Measurements from ENCODE around the gene CHRDL1.
"Not testable (repeated sequence)": the region's sequence is repeated elsewhere in the genome, so short reads cannot be mapped to it uniquely, and the experiment has no call there.

CHRDL1 gene, protein sequence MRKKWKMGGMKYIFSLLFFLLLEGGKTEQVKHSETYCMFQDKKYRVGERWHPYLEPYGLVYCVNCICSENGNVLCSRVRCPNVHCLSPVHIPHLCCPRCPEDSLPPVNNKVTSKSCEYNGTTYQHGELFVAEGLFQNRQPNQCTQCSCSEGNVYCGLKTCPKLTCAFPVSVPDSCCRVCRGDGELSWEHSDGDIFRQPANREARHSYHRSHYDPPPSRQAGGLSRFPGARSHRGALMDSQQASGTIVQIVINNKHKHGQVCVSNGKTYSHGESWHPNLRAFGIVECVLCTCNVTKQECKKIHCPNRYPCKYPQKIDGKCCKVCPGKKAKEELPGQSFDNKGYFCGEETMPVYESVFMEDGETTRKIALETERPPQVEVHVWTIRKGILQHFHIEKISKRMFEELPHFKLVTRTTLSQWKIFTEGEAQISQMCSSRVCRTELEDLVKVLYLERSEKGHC

DNA sequence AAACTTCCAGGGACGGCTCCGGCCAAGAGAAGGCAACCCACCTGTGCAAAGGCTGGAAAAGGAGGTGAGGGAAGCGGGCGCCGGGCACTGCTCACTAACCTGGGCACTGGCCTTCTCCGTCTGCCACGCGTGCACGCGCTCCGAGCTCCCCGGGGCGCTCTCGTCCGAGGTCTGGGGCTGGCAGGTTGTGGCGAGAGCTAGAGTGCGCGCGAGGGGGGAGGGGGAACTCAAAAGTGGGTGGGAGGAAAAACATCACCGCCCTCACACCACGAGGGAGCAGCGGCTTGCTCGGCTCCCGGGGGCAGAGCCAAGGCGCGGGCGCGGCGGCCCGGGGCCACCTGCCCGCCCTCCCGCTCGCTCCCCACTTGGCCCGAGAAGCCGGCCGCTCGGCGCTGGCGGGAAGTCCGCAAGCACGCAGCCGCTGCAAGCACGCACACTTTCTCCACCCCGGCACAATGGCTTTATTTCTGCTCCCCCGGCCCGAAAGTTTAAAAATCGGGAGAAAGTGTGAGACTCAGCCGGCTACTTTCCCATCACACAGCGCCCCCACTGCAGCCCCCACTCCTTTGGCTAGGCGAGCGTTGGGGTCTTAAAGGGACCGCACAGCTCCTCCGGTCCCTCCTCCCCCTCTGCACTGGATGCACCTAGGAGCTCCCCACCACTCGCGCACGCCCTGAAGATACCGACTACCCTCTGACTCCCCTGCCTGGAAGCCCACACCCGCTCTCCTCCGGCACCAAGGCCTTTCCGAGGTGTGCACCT is at the start of gene CHRDL1:
CHRDL1 (minus strand) TSS at position 173 of the 762 bp plus-strand sequence. CDS start 3,636 bp downstream, outside the sequence.
- no peak for DNase-seq (ENCODE audit: low spot score)

DNA sequence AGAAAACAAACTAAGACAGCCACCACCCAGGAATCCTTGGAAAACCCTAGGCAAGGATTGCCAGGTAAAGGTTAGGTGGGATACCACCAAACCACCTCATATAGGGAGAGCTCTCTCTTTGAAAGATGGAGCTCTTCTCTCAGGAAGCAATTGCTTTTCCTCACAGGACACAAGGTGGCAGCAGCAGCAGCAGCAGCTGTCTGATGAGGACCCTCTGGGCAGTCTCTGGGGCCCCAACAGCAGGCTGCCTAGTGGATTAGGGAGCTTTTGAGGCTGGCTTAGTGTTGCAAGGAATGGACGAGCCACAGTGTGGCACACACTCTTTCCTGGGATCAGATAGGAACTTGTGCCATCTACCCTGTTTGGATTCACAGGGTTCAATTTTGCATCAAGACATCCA is 41.4 kb upstream of the CHRDL1 start:
- DNase-seq (ENCODE audit: low spot score) = no peak

DNA sequence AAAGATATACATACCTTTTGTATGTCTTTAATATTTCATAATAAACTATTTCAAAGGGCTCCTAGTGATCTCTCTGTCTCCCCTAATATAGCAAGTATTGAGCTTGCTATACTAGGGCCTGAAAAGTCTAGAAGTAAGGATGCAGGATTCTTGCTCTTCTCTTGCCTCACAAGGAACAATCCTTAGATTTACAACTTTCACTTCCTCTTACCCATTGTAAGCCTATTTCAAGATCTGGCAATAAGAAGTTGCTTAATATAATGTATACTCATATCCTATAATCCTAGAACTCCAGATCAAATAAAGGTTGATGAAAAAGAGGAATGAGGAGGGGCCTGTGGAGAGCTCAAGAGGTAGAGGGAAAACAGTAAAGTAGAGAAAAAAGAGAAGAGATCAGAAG is 40.8 kb upstream of the CHRDL1 start:
- no peak for DNase-seq (ENCODE audit: low spot score)

DNA sequence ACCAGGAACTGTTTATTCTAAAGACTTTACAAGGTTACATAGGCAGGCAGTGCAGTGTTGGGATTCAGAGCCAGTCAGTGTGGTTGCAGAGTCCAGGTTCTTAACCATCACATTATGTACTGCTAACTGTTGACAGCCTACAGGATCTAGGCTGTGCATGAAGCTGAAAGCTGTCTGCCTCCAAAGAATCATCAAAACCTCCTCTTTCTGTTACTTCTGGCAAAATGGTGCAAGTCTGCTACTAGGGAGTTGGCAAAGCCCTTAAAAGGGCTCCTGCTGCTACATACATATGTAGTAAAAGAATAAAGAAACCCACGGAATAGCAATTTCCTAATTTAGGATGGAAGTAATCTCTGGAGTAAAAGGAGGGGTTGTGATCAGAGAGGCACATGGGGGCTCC is 40.4 kb upstream of the CHRDL1 start:
- DNase-seq (ENCODE audit: low spot score) = no peak

DNA sequence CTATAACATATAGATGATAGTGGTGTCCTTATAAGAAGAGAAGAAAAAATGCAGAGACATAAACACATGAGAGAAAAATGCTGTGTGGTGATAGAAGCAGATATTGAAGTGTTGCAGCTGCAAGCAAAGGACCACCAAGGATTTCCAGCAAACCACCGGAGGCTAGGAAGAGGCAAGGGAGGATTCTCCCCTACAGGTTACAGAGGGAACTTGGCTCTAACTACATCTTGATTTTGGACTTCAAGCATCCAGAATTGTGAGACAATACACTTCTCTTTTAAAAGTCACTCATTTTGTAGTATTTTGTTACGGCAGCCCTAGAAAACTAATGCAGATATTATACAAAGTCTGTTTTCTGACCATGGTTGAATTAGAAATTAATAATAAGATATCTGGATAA is 30.4 kb upstream of the CHRDL1 start:
- DNase-seq (ENCODE audit: low spot score) = no peak

DNA sequence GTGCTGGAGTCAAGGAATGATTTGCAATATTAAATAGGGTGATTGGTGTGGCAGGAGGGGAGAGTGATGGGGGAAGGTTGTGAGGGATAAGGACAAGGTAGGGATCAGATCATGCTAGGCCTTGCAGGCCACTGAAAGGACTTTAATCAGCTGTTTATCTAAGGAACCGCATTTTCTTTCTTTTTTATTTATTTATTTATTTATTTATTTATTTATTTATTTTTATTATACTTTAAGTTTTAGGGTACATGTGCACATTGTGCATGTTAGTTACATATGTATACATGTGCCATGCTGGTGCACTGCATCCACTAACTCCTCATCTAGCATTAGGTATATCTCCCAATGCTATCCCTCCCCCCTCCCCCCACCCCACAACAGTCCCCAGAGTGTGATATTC is 20.9 kb upstream of the CHRDL1 start:
- not testable (repeated sequence) for DNase-seq (ENCODE audit: low spot score)

DNA sequence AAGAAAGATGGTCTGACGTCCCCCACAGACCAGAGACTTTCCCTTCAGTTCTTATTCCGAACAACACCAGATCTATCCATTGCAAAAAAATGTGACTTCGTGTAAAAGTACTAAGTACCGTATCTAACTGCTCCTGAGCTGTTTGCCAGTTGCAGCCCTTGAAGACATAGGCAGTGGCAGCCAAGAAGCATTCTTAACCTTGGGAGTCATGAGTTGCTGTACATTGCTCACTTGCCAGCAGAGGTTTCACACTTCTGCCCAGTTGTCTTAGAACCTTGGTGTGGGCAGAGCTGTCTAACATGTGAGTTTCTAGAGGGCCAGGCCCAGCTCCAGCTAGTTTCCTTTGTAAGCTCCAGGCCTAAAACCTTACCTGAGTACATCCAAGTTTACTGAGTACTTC is 10.5 kb upstream of the CHRDL1 start:
- DNase-seq (ENCODE audit: low spot score) = no peak

DNA sequence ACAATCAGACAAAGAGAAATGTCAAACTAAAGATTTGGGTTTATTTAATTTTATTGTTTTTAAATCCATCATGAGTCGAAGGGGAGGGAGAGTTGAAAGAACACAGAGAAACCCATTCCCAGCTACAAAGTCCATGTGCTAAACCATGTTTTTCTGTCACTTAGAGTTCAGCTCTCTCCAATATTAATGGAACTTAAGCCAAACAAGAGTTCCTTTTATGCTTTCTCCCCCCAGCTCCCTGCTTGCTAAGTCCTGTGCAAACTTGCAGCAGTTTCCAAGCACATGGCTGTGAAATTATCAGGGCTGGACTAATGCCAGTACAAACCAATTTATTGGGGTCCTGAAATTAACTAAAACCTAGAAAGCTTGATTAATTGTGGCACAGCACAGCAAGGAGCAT is 9.7 kb upstream of the CHRDL1 start:
- no peak for DNase-seq (ENCODE audit: low spot score)

DNA sequence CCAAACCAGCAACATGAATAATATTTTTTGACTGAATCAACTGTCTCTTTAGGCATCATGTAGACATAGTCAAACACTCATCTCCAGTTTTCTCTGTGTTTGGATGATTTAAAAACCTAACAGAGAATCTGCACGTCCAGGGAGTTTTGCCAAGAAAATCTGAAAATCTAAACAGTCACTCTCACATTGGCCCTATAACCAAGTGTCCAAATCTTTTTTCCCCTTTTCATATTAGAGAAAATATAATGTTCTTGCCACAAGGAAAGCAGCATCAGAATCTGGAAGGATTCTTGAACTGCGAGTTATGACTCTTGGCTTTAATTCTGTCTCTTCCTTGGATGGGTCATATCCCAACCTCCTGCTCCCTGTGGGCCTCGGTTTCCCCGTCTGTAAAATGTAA is 8.8 kb upstream of the CHRDL1 start:
- DNase-seq (ENCODE audit: low spot score) = no peak

DNA sequence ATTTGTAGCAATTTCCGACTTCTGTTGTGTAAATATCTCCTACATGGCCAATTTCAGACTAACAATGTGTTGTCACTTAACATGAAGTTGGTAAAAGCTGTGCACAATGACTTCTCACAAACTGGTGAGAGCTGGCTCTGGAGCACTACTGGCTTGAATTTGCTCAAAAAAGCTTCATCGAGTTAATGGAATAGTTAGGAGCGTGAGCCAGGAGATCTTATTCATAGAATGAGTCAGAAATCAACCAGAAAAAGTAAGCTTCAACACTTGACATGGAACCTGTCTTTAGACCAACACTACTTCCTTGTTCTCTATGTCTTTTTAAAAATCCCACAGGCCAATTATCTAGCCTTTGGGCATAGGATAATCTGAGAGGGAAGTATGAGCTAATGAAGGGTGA is 7.9 kb upstream of the CHRDL1 start:
- DNase-seq (ENCODE audit: low spot score) = no peak

DNA sequence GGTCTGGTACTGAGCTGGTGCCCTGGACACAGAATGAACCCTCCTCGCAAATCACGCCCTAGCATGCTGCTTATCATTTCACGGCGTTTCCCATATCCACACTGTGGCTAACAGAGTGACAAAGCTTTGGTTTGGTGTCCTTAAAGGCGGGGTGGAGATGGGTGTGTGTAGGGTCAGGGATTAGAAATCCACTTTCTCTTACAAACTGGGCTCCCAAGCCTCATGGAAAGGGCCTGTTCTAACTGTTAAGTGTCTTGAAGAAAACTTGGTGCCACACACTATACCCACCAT is 735 bp upstream of the CHRDL1 start:
- DNase-seq (ENCODE audit: low spot score) = no peak

DNA sequence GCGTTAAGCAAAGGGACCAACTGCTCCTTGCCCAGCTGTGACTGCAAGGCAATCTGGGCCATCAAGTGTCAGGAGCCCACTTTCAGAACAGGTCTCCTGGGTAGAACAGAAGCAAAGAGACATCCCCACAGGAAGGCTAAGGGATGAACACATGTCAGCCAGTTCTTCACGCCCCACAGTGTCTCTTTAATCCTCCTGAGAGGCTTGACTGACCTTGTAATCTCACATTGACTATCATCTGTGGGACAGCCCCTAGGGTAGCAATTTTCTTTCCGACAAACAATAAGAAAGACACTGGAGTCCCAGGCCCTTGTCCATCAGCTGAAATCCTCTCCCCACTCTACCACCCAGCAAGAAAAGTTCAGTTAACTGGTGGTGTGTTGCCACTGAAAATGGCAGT is 1.0 kb downstream of the CHRDL1 start:
- no peak for DNase-seq (ENCODE audit: low spot score)

DNA sequence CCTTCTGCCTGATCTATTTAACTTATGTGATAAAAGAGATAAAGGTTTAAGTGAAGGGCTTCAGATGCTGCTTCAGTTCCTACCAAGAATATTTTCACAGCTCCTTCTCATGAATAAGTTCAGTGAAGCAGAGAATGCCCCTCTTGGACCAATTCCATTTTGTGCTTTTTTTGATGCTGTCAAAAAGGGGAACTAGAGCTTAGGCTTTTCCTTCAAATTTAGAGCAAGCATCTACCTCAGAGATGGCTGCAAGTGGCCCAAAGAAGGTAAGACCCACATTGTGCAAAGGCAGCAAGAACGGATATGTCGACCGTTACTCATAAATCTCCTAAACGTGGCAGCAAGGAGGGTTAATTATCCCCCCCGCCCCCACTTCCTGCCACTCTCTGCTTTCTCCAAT is 4.5 kb downstream of the CHRDL1 start:
- no peak for DNase-seq (ENCODE audit: low spot score)

DNA sequence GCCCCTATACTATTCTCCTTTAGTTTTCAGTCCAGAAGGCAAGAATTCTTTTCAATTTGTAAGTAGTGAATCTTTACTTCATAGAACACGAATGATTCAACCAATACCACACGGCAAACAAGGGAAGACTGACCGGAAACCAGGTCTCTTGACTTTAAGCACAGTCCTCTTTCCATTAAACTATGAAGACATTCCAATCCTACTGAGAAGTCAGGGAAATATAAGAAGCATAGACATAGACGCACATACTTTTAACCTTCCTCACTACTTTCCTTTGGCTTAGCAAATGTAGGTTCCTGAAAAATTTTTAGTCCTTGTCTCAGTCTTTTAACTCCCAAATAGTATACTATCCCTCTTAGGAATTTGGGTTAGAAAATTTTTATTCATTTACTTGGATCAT is 9.1 kb downstream of the CHRDL1 start:
- DNase-seq (ENCODE audit: low spot score) = no peak

DNA sequence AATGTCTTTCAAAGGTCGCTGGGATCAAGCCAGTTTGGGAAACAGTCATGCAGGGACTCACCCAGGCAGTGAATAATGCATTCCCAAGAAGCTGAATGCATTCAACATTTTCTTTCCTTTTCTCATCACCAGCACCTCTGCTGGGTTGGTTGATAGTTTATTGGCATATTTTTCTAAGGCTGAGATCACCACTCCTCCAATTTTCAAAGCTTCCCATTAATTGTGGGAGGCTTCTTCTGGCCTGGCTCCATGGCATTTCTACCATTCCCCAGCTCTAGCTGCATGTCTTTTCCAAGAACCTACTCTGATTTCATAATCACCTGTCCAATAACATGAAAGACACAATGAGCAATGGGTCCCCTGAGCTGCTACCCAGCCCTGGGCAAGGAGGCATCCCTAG is 35.8 kb downstream of the CHRDL1 start:
- DNase-seq (ENCODE audit: low spot score) = no peak

DNA sequence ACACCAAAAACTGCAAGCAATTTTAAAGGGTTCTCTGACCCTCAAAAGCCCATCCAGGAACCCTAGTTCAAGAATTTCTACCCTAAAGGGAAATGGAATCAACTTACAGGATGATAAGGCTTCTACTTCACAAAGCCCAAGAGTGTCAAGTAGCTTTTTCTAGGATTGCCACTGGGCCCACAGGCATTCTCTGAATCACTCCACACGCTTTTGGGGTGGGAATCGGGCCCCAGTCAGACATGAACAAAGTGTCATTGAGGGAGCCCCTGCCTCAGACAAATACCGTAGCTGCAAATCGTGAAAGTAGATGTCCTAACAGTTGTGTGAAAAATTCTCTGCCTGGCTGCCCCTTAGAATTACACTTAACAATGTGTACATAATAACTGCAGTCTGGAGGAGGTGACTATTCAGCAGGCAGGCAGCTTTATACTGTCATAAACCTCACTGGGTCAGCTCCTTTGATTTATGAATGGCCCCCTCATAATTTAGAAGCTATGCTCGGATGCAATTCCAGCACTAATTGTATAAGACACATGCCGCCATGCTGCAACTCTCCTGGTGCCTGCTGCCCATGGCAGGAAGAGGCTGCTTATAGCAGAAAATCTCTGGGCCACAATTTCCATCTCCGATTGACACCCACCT is 36.7 kb downstream of the CHRDL1 start:
- DNase-seq (ENCODE audit: low spot score) = no peak

DNA sequence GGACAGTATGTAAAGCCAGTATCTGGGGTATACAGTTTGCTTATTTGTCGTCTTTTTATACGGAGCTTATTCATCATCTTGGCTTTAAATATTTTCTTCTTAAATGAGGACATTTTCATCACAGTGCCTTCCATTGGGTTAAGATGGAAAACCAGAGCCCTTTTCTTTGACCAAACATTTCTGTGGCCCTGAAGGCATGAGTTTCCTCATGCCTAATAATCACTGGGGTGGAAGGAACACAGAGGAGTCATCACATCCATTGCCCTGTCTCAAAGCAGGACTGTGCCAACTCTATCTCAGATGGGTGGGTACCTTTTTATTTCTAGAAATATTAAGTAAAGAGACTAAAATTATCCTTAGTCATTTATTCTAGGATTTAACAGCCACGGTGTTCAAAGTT is 40.0 kb downstream of the CHRDL1 start:
- no peak for DNase-seq (ENCODE audit: low spot score)

DNA sequence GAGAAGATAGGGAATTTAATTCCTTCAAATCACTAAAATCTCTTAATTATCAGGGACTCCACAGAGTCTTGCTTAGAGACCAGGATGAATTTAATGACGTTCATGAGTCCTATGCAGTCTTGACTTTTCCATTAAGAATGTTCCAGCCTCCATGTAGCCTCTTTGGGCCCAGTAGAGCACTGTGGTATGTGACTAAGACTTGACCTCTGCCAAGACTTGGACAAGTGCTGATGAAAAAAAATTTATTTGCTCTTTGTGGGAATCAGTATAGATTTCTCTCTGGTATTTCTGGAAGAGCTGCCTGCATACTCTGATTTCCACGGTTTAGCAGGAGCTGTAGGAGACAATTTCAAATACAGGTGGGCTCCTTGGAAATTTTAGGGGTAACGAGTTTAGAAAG is 40.6 kb downstream of the CHRDL1 start:
- DNase-seq (ENCODE audit: low spot score) = no peak

DNA sequence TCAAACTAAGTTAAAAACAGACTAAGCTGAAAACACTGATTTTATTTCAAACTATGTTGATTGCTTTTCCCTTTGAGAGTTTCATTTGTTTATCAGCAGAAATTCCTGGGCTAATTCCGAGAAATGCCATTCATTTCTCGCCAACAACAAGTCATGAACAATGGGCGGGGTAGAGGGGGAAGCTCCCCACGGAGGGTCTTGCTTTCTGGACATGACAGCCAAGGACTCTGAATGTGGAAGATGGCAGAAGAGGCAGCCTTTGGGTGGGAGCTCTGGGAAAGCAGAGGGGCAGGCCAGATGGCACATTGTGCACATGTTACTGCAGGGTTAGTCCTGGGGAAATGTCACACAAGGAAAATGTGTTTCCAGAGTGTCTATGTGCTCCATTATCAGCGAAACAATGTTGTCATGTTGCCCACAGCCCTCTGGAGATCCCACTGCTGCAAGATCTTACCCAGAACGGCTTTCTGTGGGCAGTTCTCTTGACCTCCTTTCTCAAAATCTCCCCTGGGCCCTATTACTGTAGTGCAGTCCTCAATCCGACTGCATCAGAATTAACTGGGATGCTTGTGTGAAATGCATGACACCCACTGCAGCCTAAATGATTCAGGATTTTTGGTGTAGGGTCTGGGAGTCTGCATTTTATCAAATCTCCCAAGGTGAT is 45.0 kb downstream of the CHRDL1 start:
- DNase-seq (ENCODE audit: low spot score) = no peak

DNA sequence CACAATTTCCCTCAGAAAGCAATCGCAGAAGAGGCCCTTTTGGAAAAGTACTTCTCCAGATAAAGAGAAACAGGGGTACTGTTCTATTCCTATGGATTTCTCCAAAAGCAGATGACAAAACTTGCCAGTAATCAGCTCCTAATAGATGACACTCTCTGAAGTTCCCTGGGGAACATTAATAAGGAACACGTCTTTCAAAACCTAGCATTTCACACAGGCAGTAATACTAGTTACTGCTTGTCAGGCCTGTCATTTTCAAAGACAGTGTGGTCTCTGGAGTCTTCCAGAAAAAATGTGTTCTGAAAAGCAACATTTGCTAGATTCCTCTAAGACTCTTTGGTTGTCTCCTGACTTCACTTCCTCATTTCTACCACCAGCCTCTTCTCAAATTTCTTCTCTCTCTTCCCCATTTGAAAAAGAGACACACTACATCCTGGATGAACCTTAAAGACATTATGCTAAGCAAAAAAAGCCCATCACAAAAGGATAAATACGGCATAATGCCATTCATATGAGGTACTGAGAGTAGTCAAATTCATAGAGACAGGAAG is 47.3 kb downstream of the CHRDL1 start:
- peak; percentile 52 for DNase-seq (ENCODE audit: low spot score)

DNA sequence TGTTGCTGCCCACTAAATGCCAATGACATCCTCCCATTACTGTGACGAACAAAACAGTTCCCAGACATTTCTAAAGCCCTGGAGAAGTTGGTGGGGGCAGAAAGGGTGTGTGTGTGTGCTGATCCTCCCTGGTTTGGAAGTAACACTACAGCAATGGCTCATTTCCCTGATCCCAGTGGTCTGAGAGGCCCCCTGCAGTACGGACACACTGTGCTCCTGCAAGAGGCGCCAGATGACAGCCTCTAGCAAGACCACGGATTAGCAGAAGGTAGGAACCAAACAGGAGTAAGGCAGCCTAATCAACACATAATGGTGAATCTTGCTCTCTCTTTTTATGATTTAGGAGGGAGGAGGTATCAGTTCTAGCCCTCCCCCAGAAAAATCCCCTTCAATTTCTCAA is 49.6 kb downstream of the CHRDL1 start:
- no peak for DNase-seq (ENCODE audit: low spot score)

DNA sequence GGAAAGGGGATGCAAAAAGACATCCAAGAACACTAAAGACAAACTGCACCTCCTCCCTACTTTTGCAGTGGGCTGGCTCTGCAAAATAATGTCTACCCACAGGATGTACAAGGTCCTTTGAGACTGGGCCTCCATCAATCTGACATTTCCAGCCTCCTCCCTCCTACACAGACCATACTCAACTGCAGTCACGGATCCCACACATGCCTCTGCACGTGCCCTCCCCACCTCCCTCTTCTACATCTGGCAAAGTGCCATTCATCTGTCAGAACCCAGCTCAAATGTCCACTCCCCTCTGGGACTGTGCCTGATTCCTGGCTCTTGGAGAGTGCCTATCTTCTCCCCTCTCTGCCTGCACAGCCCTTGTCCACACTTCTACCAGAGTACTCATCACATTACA is 50.3 kb downstream of the CHRDL1 start:
- DNase-seq (ENCODE audit: low spot score) = no peak
